Lower leg skin (tissue), 4 donors: ENCODE data around the gene CCPG1. TPM values are rescaled to one million over a fixed set of nuclear protein-coding genes. Genes with fewer than 3 reads are reported as not detected.
"Not testable (repeated sequence)": the region's sequence is repeated elsewhere in the genome, so short reads cannot be mapped to it uniquely, and the experiment has no call there.

Experiments
- DNase-seq, 2 donors: peaks; one replicate each; pipeline ENCODE4 v3.0.0-alpha.2; 2019; ENCODE audit warnings: low spot score in 2 of 2
- H3K4me3 ChIP-seq: fragments of 200-600 bp; sonication (generic); 2 replicates; pipeline ENCODE4 v1.5.1; 2017; ENCODE audit warnings: mild to moderate bottlenecking, low read depth; ENCODE audit not compliant: poor library complexity, severe bottlenecking
- POLR2A ChIP-seq, 2 donors: fragments of 450-650 bp; IDR thresholded peaks; one replicate each; pipeline ENCODE4 v1.6.1; 2016 to 2017; ENCODE audit warnings: antibody characterized with exemption in 2 of 2, mild to moderate bottlenecking in 1 of 2, moderate library complexity in 1 of 2
- WGBS, 2 donors: methylation state at CpG; one replicate each; pipeline ENCODE4 v1.1.5; 2018; 5-methylcytosine and 5-hydroxymethylcytosine counted together
- intact Hi-C: fragments of 100-400 bp; cut with DNase I; formaldehyde crosslinking; loops from one replicate; pipeline ENCODE4 v1.15.0; 2023; ENCODE audit warnings: low total_unique reads
- total RNA-seq, 4 donors: library from RNA; depleted of rRNA; stranded (reverse); fragments of >200 nt; gene quantifications; one replicate each; pipeline ENCODE4 v1.1.0, GENCODE V29; 2016
- TF ChIP-seq, protein P1 (sequence below), 3 donors: fragments of 450-650 bp; IDR thresholded peaks; one replicate each; pipeline ENCODE4 v1.5.1; 2016; ENCODE audit warnings: antibody characterized with exemption in 3 of 3, mild to moderate bottlenecking in 3 of 3, moderate library complexity in 2 of 3

Gene CCPG1
- total RNA-seq, 4 donors from 2014 or later = 20.1 to 36.1 (median 25.4) TPM

DNA sequence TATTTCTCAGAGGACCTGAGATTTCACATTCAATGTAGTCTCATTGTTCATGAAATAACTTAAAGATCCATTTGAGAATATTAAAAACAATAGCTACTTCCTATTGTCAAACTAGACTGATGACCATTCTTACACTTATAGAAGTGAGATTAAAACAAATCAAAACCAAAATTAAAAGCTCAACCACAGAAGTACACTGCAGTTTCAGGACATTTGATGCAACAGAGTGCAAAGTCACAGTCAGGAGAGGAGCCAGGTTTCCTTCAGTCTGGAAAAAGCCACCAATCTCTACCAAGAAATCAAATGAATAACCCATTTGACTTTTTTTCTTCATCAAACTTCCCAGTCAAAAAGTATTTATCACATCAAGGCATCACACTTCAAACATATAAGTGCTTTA lies 5.5 kb downstream of the CCPG1 start:
- intact Hi-C loops = no loop called here
- TF ChIP-seq POLR2A (IDR thresholded peaks at IDR 0.05) = no peak
- TF ChIP-seq, protein P1, sequence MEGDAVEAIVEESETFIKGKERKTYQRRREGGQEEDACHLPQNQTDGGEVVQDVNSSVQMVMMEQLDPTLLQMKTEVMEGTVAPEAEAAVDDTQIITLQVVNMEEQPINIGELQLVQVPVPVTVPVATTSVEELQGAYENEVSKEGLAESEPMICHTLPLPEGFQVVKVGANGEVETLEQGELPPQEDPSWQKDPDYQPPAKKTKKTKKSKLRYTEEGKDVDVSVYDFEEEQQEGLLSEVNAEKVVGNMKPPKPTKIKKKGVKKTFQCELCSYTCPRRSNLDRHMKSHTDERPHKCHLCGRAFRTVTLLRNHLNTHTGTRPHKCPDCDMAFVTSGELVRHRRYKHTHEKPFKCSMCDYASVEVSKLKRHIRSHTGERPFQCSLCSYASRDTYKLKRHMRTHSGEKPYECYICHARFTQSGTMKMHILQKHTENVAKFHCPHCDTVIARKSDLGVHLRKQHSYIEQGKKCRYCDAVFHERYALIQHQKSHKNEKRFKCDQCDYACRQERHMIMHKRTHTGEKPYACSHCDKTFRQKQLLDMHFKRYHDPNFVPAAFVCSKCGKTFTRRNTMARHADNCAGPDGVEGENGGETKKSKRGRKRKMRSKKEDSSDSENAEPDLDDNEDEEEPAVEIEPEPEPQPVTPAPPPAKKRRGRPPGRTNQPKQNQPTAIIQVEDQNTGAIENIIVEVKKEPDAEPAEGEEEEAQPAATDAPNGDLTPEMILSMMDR (IDR thresholded peaks at IDR 0.05) = no peak
- H3K4me3 ChIP-seq = no peak overlapping the region
- no peak for DNase-seq

DNA sequence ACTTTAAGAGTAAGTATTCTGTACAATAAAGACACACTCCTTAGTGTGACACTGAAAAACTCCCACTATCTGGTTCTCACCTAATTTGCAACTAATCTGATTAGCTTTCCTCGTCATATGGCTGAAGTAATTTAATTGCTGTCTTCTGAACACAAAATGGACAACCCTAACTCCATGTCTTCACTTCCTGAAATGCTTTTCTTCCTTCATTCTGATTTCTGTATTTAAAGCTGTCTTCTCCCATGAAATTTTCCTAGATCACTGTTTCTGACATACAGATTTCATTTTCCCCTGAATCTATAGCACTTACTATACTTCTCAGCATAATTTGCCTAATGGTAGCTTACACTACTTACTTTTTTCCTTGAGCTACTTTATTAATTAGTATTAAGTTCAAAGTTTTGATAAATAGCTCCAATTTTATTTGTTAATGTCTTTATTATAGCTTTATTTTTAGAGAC lies 6.3 kb downstream of the CCPG1 start:
- DNase-seq = no peak
- WGBS, 2 donors = 82 to 91% methylated on average over 1 of the region's 1 CpG
- intact Hi-C loops = no loop called here
- TF ChIP-seq, protein P1 (IDR thresholded peaks at IDR 0.05) = no peak
- TF ChIP-seq POLR2A (IDR thresholded peaks at IDR 0.05) = no peak
- no peak overlapping the region for H3K4me3 ChIP-seq

DNA sequence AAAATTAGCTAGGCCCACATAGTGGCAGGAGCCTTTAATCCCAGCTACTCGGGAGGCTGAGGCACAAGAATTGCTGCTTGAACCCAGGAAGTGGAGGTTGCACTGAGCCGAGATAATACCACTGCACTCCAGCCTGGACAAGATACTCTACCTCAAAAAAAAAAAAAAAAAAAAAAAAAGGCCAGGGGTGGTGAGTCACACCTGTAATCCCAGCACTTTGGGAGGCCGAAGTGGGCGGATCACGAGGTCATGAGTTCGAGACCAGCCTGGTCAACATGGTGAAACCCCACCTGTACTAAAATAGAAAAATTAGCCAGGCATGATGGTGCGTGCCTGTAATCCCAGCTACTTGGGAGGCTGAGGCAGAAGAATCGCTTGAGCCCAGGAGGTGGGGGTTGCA lies 8.1 kb downstream of the CCPG1 start:
- DNase-seq, H3K4me3 ChIP-seq, intact Hi-C loops: not testable (repeated sequence)
- 85 to 89% methylated on average over 8 of the region's 8 CpGs for WGBS, 2 donors

DNA sequence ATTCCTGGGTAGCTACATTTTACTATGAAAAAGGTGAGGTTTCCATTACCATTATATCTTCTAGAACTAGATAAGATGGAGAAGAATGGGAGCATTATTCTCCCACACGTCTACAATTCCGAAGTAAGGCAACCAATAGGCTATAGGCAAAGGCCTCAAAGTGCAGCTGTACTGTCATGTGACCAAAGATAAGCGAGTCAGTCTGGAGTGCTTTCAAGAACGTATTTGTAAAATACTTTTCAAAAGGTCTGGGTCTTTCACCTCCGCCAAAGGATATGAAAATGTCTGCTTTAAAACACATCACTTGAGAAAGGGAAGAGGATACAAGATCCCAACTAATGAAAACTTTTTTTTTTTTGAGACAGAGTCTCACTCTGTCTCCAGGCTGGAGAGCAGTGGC lies 9.9 kb downstream of the CCPG1 start:
- DNase-seq = no peak
- 96% methylated on average over 5 of the region's 5 CpGs for WGBS, 2 donors
- no peak overlapping the region for H3K4me3 ChIP-seq
- intact Hi-C loops = no loop called here
- TF ChIP-seq, protein P1 (IDR thresholded peaks at IDR 0.05) = no peak
- TF ChIP-seq POLR2A (IDR thresholded peaks at IDR 0.05) = no peak

DNA sequence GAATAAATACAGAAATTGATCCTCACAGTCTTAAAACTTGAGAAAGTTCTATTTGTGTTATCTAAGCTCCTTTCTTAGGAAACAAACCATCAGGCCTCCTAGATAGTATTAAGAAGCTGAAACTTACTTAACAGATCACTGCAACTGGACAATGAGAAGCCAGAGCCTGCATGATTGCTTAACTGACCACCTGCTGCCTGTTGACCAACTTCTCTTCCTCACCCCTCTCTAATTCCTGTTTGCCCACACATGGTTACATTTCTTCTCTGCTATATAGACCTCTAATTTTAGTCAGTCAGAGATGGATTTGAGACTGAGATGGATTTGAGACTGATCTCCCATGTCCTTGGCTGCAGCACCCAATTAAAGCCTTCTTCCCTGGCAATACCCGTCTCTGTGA lies 13.5 kb downstream of the CCPG1 start:
- TF ChIP-seq, protein P1 (IDR thresholded peaks at IDR 0.05) = no peak
- TF ChIP-seq POLR2A (IDR thresholded peaks at IDR 0.05) = no peak
- WGBS, 2 donors = 100% methylated on average over 1 of the region's 1 CpG
- no peak for DNase-seq
- intact Hi-C loops = no loop called here
- H3K4me3 ChIP-seq = no peak overlapping the region

DNA sequence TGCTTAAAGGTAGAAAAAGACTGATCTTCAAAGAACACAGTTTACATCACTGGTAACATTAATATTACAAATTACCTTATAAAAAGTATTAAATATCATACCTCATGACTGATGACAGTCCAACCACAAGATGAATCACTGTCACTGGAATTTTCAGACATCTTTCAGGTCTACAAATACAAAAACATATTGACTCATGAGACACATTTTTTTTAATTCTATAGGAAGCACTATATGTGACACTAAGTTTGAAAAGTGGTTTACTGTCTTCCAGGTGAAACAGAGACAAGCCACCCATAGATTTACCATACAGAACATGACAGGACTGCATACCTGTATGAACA lies 18.9 kb downstream of the CCPG1 start:
- H3K4me3 ChIP-seq = no peak overlapping the region
- TF ChIP-seq, protein P1 (IDR thresholded peaks at IDR 0.05) = no peak
- no peak for DNase-seq
- intact Hi-C loops = no loop called here
